Measurements from ENCODE around the gene C12orf42.

The C12orf42 gene

GRCh38 chr12:103495469-103496456, at the start of gene C12orf42:
C12orf42 (minus strand) TSS chr12:103495968; CDS start chr12:103478426, 17,542 bp downstream.
- FAIRE-seq (no peak), DNase-seq (ENCODE audit: insufficient read length, low spot score) (peak; percentile 29)

- no peak for DNase-seq (ENCODE audit: insufficient read length, low spot score)
- FAIRE-seq = no peak
Observed at GRCh38 chr12:103542078-103542477, 46.3 kb upstream of the C12orf42 start.

- DNase-seq (ENCODE audit: insufficient read length, low spot score) (no peak), FAIRE-seq (no peak)
Observed at GRCh38 chr12:103540319-103540718, 44.6 kb upstream of the C12orf42 start.

GRCh38 chr12:103538397-103538796, 42.6 kb upstream of the C12orf42 start:
- FAIRE-seq = no peak
- no peak for DNase-seq (ENCODE audit: insufficient read length, low spot score)

- DNase-seq (ENCODE audit: insufficient read length, low spot score) (no peak), FAIRE-seq (no peak)
Observed at GRCh38 chr12:103530307-103531066, 34.7 kb upstream of the C12orf42 start.

- FAIRE-seq = no peak
- DNase-seq (ENCODE audit: insufficient read length, low spot score) = no peak
Observed at GRCh38 chr12:103529306-103529705, 33.5 kb upstream of the C12orf42 start.

- FAIRE-seq (no peak), DNase-seq (ENCODE audit: insufficient read length, low spot score) (no peak)
Observed at GRCh38 chr12:103524238-103524875, 28.6 kb upstream of the C12orf42 start.

- FAIRE-seq = no peak
- no peak for DNase-seq (ENCODE audit: insufficient read length, low spot score)
Observed at GRCh38 chr12:103523771-103524170, 28.0 kb upstream of the C12orf42 start.

- DNase-seq (ENCODE audit: insufficient read length, low spot score) (no peak), FAIRE-seq (no peak)
Observed at GRCh38 chr12:103520686-103521215, 25.0 kb upstream of the C12orf42 start.

GRCh38 chr12:103519632-103520031, 23.9 kb upstream of the C12orf42 start:
- DNase-seq (ENCODE audit: insufficient read length, low spot score) (no peak), FAIRE-seq (peak; percentile 44)

- FAIRE-seq = no peak
- no peak for DNase-seq (ENCODE audit: insufficient read length, low spot score)
Observed at GRCh38 chr12:103518899-103519298, 23.1 kb upstream of the C12orf42 start.

- DNase-seq (ENCODE audit: insufficient read length, low spot score) (no peak), FAIRE-seq (no peak)
Observed at GRCh38 chr12:103517161-103517560, 21.4 kb upstream of the C12orf42 start.

GRCh38 chr12:103515341-103515740, 19.6 kb upstream of the C12orf42 start:
- FAIRE-seq = no peak

GRCh38 chr12:103513875-103514274, 18.1 kb upstream of the C12orf42 start:
- FAIRE-seq = no peak
- DNase-seq (ENCODE audit: insufficient read length, low spot score) = no peak

More at GRCh38 chr12:103515341-103515740, 19.6 kb upstream of the C12orf42 start:
- DNase-seq (ENCODE audit: insufficient read length, low spot score) = no peak

GRCh38 chr12:103505371-103506236, 9.8 kb upstream of the C12orf42 start:
- no peak for FAIRE-seq
- DNase-seq (ENCODE audit: insufficient read length, low spot score) = no peak

- FAIRE-seq = no peak
- no peak for DNase-seq (ENCODE audit: insufficient read length, low spot score)
Observed at GRCh38 chr12:103504606-103505005, 8.8 kb upstream of the C12orf42 start.

GRCh38 chr12:103503546-103504480, 8.0 kb upstream of the C12orf42 start:
- DNase-seq (ENCODE audit: insufficient read length, low spot score) = no peak
- no peak for FAIRE-seq

GRCh38 chr12:103501447-103501846, 5.7 kb upstream of the C12orf42 start:
- no peak for DNase-seq (ENCODE audit: insufficient read length, low spot score)
- no peak for FAIRE-seq

- FAIRE-seq = no peak
- no peak for DNase-seq (ENCODE audit: insufficient read length, low spot score)
Observed at GRCh38 chr12:103499571-103499970, 3.8 kb upstream of the C12orf42 start.
